Esophagus muscularis mucosa (tissue), 4 donors: ENCODE measurements around the gene RAB44. TPM values are rescaled to one million over a fixed set of nuclear protein-coding genes. Genes with fewer than 3 reads are reported as not detected.

ENCODE experiments used
- DNase-seq: peaks from one replicate; pipeline ENCODE4 v3.0.0-alpha.2; 2017; ENCODE audit errors: extremely low spot score
- H3K27ac ChIP-seq, 4 donors: fragments of 200-600 bp; sonication (generic); replicated peaks in 1 of 4; 1 replicate in 3 of 4; 2 replicates in 1 of 4; pipeline ENCODE4 v1.5.1; 2016 to 2019; ENCODE audit warnings: mild to moderate bottlenecking in 1 of 4
- H3K27me3 ChIP-seq, 4 donors: fragments of 200-600 bp; sonication (generic); one replicate each; pipeline versions ENCODE4 v1.5.1 to v1.6.0; 2016 to 2019
- H3K36me3 ChIP-seq, 4 donors: fragments of 200-600 bp; sonication (generic); one replicate each; pipeline ENCODE4 v1.5.1; 2016 to 2019
- H3K4me1 ChIP-seq, 4 donors: fragments of 200-600 bp; sonication (generic); one replicate each; pipeline ENCODE4 v1.5.1; 2016 to 2019
- H3K4me3 ChIP-seq, 4 donors: fragments of 200-600 bp; sonication (generic); 1 replicate in 2 of 4; 2 replicates in 2 of 4; pipeline ENCODE4 v1.5.1; 2016 to 2019; ENCODE audit warnings: mild to moderate bottlenecking in 4 of 4, moderate library complexity in 1 of 4
- H3K9me3 ChIP-seq, 4 donors: fragments of 200-600 bp; sonication (generic); 1 replicate in 3 of 4; 2 replicates in 1 of 4; pipeline ENCODE4 v1.5.1; 2016 to 2019
- CTCF ChIP-seq, 3 experiments: fragments of 200-600 bp in 2 of 3; fragments of 450-650 bp in 1 of 3; sonication (generic) in 2 of 3; IDR thresholded peaks; one replicate each; pipeline ENCODE4 v1.5.1; 2017 to 2019; ENCODE audit warnings: antibody characterized with exemption in 3 of 3, mild to moderate bottlenecking in 2 of 3, moderate library complexity in 1 of 3
- EP300 ChIP-seq: sonication (generic); formaldehyde crosslinking; IDR thresholded peaks from one replicate; pipeline ENCODE4 v1.6.1; 2017; ENCODE audit warnings: antibody characterized with exemption
- POLR2A ChIP-seq: fragments of 450-650 bp; IDR thresholded peaks from one replicate; pipeline ENCODE4 v1.6.1; 2017; ENCODE audit warnings: antibody characterized with exemption, moderate library complexity, mild to moderate bottlenecking, low read depth
- POLR2AphosphoS5 ChIP-seq, 2 donors: sonication (generic); formaldehyde crosslinking; IDR thresholded peaks; one replicate each; pipeline ENCODE4 v1.6.1; 2017; ENCODE audit warnings: antibody characterized with exemption in 2 of 2
- WGBS: methylation state at CpG from one replicate; pipeline ENCODE4 v1.1.5; 2018; 5-methylcytosine and 5-hydroxymethylcytosine counted together
- intact Hi-C: fragments of 100-400 bp; cut with DNase I; formaldehyde crosslinking; loops from one replicate; pipeline ENCODE4 v1.15.1; 2023
- total RNA-seq, 4 donors: library from RNA; depleted of rRNA; stranded (reverse); fragments of >200 nt; gene quantifications; one replicate each; pipeline versions ENCODE4 v1.1.0 to v1.2.1, GENCODE V29; 2016

Gene RAB44
- total RNA-seq, 4 donors from 2014 or later, result 0.19 to 1.5 (median 0.94) TPM

GRCh38 chr6:36663504-36664446, 33.9 kb upstream of the RAB44 start:
- TF ChIP-seq EP300, result no peak
- no peak for TF ChIP-seq POLR2A
- TF ChIP-seq CTCF (IDR thresholded peaks at IDR 0.05), result no peak
- no peak for TF ChIP-seq POLR2AphosphoS5 (IDR thresholded peaks at IDR 0.05)
- no peak overlapping the region for H3K4me3 ChIP-seq
- no peaks in the 10 kb centered on the region for H3K27me3 ChIP-seq
- H3K9me3 ChIP-seq, result no peaks in the 10 kb centered on the region
- 83% methylated on average over 4 of the region's 4 CpGs for WGBS
- no peak for DNase-seq
- H3K27ac ChIP-seq, result no peak overlapping the region
- intact Hi-C loops, result no loop called here
- H3K4me1 ChIP-seq, result peaks cover 11 to 25% (median 22%) of the 10 kb centered on the region in 4 donors
- H3K36me3 ChIP-seq, result no peaks in the 10 kb centered on the region

- TF ChIP-seq POLR2A, result no peak
- TF ChIP-seq POLR2AphosphoS5 (IDR thresholded peaks at IDR 0.05), result no peak
- TF ChIP-seq EP300, result no peak
- TF ChIP-seq CTCF (IDR thresholded peaks at IDR 0.05), result no peak
- Histone ChIP-seq H3K27me3 (no peaks in the 10 kb centered on the region), H3K36me3 (no peaks in the 10 kb centered on the region), H3K9me3 (no peaks in the 10 kb centered on the region), H3K27ac (no peak overlapping the region), H3K4me1 (peaks cover 11 to 23% (median 20%) of the 10 kb centered on the region in 4 donors), H3K4me3 (no peak overlapping the region)
- DNase-seq, result no peak
- WGBS, result 81% methylated on average over 4 of the region's 4 CpGs
- intact Hi-C loops, result no loop called here
Measured at GRCh38 chr6:36665180-36665579, 32.4 kb upstream of the RAB44 start.

GRCh38 chr6:36666287-36666686, 31.3 kb upstream of the RAB44 start:
- intact Hi-C loops, result no loop called here
- 92% methylated on average over 2 of the region's 2 CpGs for WGBS
- no peaks in the 10 kb centered on the region for H3K36me3 ChIP-seq
- no peaks in the 10 kb centered on the region for H3K9me3 ChIP-seq
- TF ChIP-seq CTCF (IDR thresholded peaks at IDR 0.05) (no peak), EP300 (no peak), POLR2AphosphoS5 (IDR thresholded peaks at IDR 0.05) (no peak)
- peaks cover 4 to 15% (median 9%) of the 10 kb centered on the region in 4 donors for H3K4me1 ChIP-seq
- no peak overlapping the region for H3K27ac ChIP-seq
- no peak overlapping the region for H3K4me3 ChIP-seq
- no peaks in the 10 kb centered on the region for H3K27me3 ChIP-seq
- no peak for DNase-seq

- TF ChIP-seq EP300 (no peak), POLR2AphosphoS5 (IDR thresholded peaks at IDR 0.05) (peak; percentile 22 to 48), POLR2A (no peak)
- no peaks in the 10 kb centered on the region for H3K9me3 ChIP-seq
- H3K4me1 ChIP-seq, result peaks cover 4 to 15% (median 9%) of the 10 kb centered on the region in 4 donors
- intact Hi-C loops, result no loop called here
- no peak overlapping the region for H3K27ac ChIP-seq
- H3K4me3 ChIP-seq, result no peak overlapping the region
- 70% methylated on average over 9 of the region's 9 CpGs for WGBS
- no peak for DNase-seq
- H3K36me3 ChIP-seq, result no peaks in the 10 kb centered on the region
- H3K27me3 ChIP-seq, result no peaks in the 10 kb centered on the region
Measured at GRCh38 chr6:36666826-36667591, 30.6 kb upstream of the RAB44 start.

- WGBS, result 84% methylated on average over 7 of the region's 7 CpGs
- H3K9me3 ChIP-seq, result no peaks in the 10 kb centered on the region
- H3K27ac ChIP-seq, result no peak overlapping the region
- DNase-seq, result no peak
- H3K36me3 ChIP-seq, result no peaks in the 10 kb centered on the region
- H3K27me3 ChIP-seq, result no peaks in the 10 kb centered on the region
- H3K4me3 ChIP-seq, result no peak overlapping the region
- H3K4me1 ChIP-seq, result peaks cover 4 to 15% (median 9%) of the 10 kb centered on the region in 4 donors
- TF ChIP-seq EP300 (no peak), POLR2A (no peak), CTCF (IDR thresholded peaks at IDR 0.05) (no peak), POLR2AphosphoS5 (IDR thresholded peaks at IDR 0.05) (no peak)
- intact Hi-C loops, result no loop called here
Measured at GRCh38 chr6:36668591-36668990, 29.0 kb upstream of the RAB44 start.
